Glutamatergic neuron (in vitro differentiated cells): ENCODE results near the gene CAVIN1. TPM values are rescaled to one million over a fixed set of nuclear protein-coding genes. Genes with fewer than 3 reads are reported as not detected.

Source experiments
- DNase-seq: peaks from one replicate; pipeline ENCODE4 v3.0.0; 2022
- H3K27ac Mint-ChIP-seq: one replicate; pipeline ENCODE4 v1.8.0; 2020; ENCODE audit warnings: mild to moderate bottlenecking, mixed read lengths, inconsistent platforms; ENCODE audit not compliant: unreplicated experiment
- H3K27me3 Mint-ChIP-seq: one replicate; pipeline ENCODE4 v1.8.0; 2020; ENCODE audit warnings: mild to moderate bottlenecking, moderate library complexity, mixed read lengths, inconsistent platforms; ENCODE audit not compliant: unreplicated experiment
- H3K36me3 Mint-ChIP-seq: one replicate; pipeline ENCODE4 v1.8.0; 2020; ENCODE audit warnings: mild to moderate bottlenecking, mixed read lengths, inconsistent platforms; ENCODE audit not compliant: unreplicated experiment
- H3K4me1 Mint-ChIP-seq: one replicate; pipeline ENCODE4 v1.8.0; 2020; ENCODE audit warnings: mild to moderate bottlenecking, low read depth, mixed read lengths, inconsistent platforms; ENCODE audit not compliant: unreplicated experiment
- H3K4me3 Mint-ChIP-seq: one replicate; pipeline ENCODE4 v1.8.0; 2020; ENCODE audit warnings: mild to moderate bottlenecking, mixed read lengths, inconsistent platforms; ENCODE audit not compliant: unreplicated experiment
- H3K9me3 Mint-ChIP-seq: one replicate; pipeline ENCODE4 v1.8.0; 2020; ENCODE audit warnings: mild to moderate bottlenecking, moderate library complexity, mixed read lengths, inconsistent platforms; ENCODE audit not compliant: unreplicated experiment
- total RNA-seq: library from RNA; stranded (reverse); fragmentation: NEBNext Ultra II Directional; extraction: Animal tissue kit (Norgen Biotek cat#: 25700); gene quantifications from one replicate; pipeline ENCODE4 v1.2.1, GENCODE V29; 2021; ENCODE audit not compliant: unreplicated experiment
- TF ChIP-seq, protein P1 (sequence below): fragments of 200-600 bp; sonication (generic); IDR thresholded peaks from one replicate; pipeline ENCODE4 v1.5.0; 2021; ENCODE audit not compliant: partially characterized antibody, unreplicated experiment

Gene CAVIN1
- total RNA-seq, 1 donor from 2014 or later = 0.32 TPM

DNA sequence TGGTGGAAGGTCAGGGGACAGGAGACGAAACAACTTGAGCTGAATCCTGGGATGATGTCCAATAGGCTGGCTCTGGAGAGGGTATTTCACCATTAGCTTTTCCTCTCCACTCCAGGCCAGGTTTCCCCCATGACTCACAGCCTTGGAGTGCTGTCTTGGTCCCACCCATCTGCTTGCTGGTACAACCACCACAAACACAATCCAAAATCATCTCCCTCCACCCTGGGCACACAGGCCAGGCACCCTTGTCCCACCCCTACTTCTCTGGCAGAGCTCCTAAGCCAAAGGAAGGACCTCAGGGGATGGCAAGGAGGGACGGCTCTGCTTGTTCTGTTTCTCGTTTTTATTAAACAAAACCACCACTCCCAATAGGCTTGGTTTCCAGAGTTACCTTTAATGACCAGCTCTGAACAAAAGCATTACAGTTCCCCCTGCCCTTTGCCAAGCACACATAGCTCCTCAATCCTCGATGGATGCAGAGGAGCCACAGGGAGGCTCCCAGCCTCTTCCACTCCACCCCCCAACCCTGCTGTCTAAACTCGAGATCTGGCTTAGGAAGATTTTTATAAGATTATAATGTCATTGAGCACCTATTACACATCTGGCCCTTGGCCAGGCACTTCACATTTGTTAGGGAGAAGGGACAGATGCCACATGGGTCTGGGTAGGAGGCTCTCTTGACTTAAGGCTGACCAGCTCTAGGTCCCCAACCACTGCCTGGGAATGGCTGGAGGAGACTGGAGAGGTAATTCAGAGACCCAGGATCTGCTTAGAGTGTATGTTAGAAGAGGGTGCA lies 13.3 kb downstream of the CAVIN1 start:
- Mint-ChIP-seq H3K36me3 (no peaks in the 10 kb centered on the region), H3K4me1 (peaks cover 3% of the 10 kb centered on the region), H3K27me3 (peaks cover 5% of the 10 kb centered on the region), H3K9me3 (no peaks in the 10 kb centered on the region), H3K27ac (no peak overlapping the region), H3K4me3 (no peak overlapping the region)
- TF ChIP-seq, protein P1, sequence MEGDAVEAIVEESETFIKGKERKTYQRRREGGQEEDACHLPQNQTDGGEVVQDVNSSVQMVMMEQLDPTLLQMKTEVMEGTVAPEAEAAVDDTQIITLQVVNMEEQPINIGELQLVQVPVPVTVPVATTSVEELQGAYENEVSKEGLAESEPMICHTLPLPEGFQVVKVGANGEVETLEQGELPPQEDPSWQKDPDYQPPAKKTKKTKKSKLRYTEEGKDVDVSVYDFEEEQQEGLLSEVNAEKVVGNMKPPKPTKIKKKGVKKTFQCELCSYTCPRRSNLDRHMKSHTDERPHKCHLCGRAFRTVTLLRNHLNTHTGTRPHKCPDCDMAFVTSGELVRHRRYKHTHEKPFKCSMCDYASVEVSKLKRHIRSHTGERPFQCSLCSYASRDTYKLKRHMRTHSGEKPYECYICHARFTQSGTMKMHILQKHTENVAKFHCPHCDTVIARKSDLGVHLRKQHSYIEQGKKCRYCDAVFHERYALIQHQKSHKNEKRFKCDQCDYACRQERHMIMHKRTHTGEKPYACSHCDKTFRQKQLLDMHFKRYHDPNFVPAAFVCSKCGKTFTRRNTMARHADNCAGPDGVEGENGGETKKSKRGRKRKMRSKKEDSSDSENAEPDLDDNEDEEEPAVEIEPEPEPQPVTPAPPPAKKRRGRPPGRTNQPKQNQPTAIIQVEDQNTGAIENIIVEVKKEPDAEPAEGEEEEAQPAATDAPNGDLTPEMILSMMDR = no peak
- DNase-seq = no peak

DNA sequence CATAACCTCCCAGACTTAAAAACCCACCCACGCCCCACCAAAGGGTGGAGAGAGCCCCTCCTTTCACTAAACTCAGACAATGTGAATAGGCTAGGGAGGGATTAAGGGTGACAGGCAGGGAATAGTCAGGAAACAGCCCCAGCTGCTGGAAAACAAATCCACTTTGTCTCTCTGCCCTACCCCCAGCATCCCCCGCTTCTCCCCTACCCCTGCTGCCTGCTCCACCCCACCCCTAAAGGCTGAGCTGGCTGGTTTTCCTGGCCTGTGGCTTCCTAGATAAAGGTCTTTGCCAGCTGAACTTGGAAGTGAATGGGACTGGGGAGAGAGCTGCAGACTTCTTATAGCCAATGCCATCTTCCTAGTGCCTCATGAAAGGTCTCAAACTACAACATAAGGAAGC lies 15.0 kb downstream of the CAVIN1 start:
- H3K4me3 Mint-ChIP-seq = no peak overlapping the region
- TF ChIP-seq, protein P1 = no peak
- no peak for DNase-seq
- peaks cover 6% of the 10 kb centered on the region for H3K27me3 Mint-ChIP-seq
- H3K4me1 Mint-ChIP-seq = peaks cover 3% of the 10 kb centered on the region
- no peak overlapping the region for H3K27ac Mint-ChIP-seq
- no peaks in the 10 kb centered on the region for H3K36me3 Mint-ChIP-seq
- H3K9me3 Mint-ChIP-seq = no peaks in the 10 kb centered on the region

DNA sequence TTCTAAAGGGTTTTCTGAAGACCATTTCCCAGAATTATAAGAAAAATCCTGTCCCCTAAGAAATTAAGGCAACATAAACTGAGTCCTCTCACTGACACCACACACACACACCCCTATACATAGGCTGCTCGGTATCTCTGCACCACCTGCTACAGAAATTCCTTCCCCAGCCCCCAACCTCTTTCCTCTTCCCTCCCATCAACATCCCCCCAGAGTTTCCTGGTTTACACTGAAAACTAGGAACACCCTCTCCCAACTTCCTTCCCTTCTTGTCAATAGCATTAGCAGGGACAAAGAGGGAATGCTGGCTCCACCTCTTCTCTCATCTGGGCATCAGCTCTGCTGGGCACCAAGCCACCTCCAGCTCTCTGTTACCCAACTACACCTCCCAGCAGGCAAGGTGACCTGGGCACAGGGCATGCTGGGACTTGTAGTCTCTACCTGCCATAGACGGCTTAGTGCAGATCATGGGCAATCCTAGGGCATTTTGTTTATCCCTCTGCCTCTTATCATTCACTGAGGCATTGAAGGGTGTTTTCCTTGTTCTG lies 15.7 kb downstream of the CAVIN1 start:
- Mint-ChIP-seq H3K27me3 (peaks cover 6% of the 10 kb centered on the region), H3K36me3 (no peaks in the 10 kb centered on the region), H3K4me1 (peaks cover 4% of the 10 kb centered on the region), H3K27ac (peak overlapping the region; percentile 9), H3K9me3 (no peaks in the 10 kb centered on the region), H3K4me3 (no peak overlapping the region)
- peak; percentile 39 for DNase-seq
- TF ChIP-seq, protein P1 = no peak

DNA sequence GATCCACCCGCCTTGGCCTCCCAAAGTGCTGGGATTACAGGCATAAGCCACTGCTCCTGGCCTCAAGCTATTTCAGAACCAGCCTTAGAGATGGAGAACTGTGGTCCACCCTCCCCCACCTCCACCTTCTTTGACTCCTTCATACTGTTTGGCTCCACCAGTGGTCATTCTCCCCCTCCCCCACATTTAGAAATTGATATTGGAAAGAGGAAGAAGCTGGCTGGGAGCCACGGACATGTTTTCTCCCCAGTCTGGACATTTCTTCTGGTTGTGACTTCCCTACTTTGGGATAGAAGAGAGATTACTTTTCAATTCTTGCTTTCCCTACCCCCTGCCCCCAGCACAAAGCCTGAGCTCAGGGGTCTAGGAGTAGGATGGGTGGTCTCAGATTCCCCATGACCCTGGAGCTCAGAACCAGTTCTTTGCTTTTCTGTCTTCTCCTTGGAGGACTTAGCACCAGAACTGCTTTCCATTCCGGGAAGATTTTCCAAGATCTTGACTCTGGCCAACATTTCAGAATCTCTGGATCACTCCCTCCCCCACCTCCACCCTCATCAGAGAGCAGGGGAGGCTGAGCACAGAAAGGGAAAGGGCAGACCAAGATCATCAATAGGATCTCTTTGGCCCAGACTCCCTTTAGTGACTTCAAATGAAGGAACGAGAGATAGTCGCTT lies 16.3 kb downstream of the CAVIN1 start:
- Mint-ChIP-seq H3K27ac (no peak overlapping the region), H3K4me3 (no peak overlapping the region), H3K36me3 (no peaks in the 10 kb centered on the region), H3K27me3 (peaks cover 5% of the 10 kb centered on the region), H3K4me1 (peaks cover 7% of the 10 kb centered on the region), H3K9me3 (no peaks in the 10 kb centered on the region)
- no peak for DNase-seq
- TF ChIP-seq, protein P1 = no peak
